HFF-Myc (cell line): ENCODE results near the gene SH2D3C.

Source experiments
- DNase-seq: peaks from one replicate; pipeline ENCODE4 v3.0.0-alpha.2; 2011; ENCODE audit warnings: low read depth; ENCODE audit errors: extremely low read depth
- H3K4me3 ChIP-seq: replicated peaks from 2 replicates; pipeline ENCODE4 v1.5.1; 2011; ENCODE audit warnings: low read depth, mild to moderate bottlenecking, control low read depth, low read length
- TF ChIP-seq, protein P1 (sequence below): IDR thresholded peaks from 2 replicates; pipeline ENCODE4 v1.5.1; 2012; ENCODE audit warnings: mild to moderate bottlenecking, low read depth, low read length, control low read depth; ENCODE audit errors: missing control alignments

Gene SH2D3C

GRCh38 chr9:127817881-127818434 is 39.5 kb upstream of the SH2D3C start:
- no peak overlapping the region for H3K4me3 ChIP-seq
- DNase-seq = no peak
- TF ChIP-seq, protein P1, sequence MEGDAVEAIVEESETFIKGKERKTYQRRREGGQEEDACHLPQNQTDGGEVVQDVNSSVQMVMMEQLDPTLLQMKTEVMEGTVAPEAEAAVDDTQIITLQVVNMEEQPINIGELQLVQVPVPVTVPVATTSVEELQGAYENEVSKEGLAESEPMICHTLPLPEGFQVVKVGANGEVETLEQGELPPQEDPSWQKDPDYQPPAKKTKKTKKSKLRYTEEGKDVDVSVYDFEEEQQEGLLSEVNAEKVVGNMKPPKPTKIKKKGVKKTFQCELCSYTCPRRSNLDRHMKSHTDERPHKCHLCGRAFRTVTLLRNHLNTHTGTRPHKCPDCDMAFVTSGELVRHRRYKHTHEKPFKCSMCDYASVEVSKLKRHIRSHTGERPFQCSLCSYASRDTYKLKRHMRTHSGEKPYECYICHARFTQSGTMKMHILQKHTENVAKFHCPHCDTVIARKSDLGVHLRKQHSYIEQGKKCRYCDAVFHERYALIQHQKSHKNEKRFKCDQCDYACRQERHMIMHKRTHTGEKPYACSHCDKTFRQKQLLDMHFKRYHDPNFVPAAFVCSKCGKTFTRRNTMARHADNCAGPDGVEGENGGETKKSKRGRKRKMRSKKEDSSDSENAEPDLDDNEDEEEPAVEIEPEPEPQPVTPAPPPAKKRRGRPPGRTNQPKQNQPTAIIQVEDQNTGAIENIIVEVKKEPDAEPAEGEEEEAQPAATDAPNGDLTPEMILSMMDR = no peak

- DNase-seq = no peak
- H3K4me3 ChIP-seq = no peak overlapping the region
- TF ChIP-seq, protein P1 = no peak
Measured at GRCh38 chr9:127816728-127817127, 38.3 kb upstream of the SH2D3C start.

DNA sequence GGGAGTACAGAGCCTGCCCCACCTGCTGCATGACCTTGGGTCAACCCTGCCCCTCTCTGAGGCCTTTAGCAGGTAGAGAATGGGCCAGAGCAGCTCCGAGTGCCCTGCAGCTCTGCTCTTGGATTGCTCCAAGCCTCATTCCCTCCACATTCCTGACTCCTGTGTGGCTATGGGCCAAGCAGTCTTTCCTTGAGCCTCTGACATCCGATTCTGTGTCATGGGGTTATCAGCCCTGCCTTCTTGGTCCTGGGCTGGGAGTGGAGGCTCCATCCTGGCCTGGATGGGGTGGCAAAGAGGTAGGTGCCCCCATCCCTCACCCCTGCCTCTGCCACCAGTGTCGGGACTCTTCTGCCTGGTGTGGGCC is 37.9 kb upstream of the SH2D3C start:
- DNase-seq = no peak
- TF ChIP-seq, protein P1 = no peak
- no peak overlapping the region for H3K4me3 ChIP-seq

GRCh38 chr9:127815512-127816361 is 37.3 kb upstream of the SH2D3C start:
- TF ChIP-seq, protein P1 = no peak
- DNase-seq = no peak
- H3K4me3 ChIP-seq = no peak overlapping the region

GRCh38 chr9:127814619-127815511 is 36.4 kb upstream of the SH2D3C start:
- TF ChIP-seq, protein P1 = no peak
- no peak for DNase-seq
- no peak overlapping the region for H3K4me3 ChIP-seq

- TF ChIP-seq, protein P1 = no peak
- no peak for DNase-seq
- H3K4me3 ChIP-seq = no peak overlapping the region
Measured at GRCh38 chr9:127813686-127814226, 35.3 kb upstream of the SH2D3C start.
